ENCODE data around the gene SMAGP. TPM values are rescaled to one million over a fixed set of nuclear protein-coding genes. Genes with fewer than 3 reads are reported as not detected.
A peak's percentile ranks its signal among the peaks of the same experiment; 100 is the strongest.

The SMAGP gene
- total RNA-seq, 1 donor from 2014 or later, result 31.3 TPM

DNA sequence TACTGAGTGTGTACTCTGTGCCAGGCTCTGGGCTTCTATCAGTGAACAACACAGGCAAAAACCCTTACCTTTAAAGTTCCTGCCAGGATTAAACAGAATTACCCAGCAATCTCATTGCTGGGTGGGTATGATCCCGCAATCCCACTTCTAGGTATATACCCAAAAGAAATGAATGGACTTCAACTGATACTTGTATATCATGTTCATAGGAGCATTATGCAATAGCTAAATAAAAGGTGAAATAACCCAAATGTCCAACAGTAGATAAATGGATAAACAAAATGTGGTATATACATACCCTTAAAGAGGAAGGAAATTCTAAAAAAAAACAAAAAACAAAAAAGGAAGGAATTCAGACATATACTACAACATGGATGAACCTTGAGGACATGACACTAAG is 16.9 kb downstream of the SMAGP start:
- DNase-seq, result no peak
- Histone ChIP-seq H3K4me3 (no peak overlapping the region), H3K4me1 (no peaks in the 10 kb centered on the region), H3K36me3 (no peaks in the 10 kb centered on the region), H3K27ac (no peak overlapping the region), H3K9me3 (no peaks in the 10 kb centered on the region), H3K27me3 (ENCODE audit: low read depth) (no peaks in the 10 kb centered on the region)
- intact Hi-C loops (cut with DNase I), result no loop called here
- TF ChIP-seq, protein P1, sequence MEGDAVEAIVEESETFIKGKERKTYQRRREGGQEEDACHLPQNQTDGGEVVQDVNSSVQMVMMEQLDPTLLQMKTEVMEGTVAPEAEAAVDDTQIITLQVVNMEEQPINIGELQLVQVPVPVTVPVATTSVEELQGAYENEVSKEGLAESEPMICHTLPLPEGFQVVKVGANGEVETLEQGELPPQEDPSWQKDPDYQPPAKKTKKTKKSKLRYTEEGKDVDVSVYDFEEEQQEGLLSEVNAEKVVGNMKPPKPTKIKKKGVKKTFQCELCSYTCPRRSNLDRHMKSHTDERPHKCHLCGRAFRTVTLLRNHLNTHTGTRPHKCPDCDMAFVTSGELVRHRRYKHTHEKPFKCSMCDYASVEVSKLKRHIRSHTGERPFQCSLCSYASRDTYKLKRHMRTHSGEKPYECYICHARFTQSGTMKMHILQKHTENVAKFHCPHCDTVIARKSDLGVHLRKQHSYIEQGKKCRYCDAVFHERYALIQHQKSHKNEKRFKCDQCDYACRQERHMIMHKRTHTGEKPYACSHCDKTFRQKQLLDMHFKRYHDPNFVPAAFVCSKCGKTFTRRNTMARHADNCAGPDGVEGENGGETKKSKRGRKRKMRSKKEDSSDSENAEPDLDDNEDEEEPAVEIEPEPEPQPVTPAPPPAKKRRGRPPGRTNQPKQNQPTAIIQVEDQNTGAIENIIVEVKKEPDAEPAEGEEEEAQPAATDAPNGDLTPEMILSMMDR (IDR thresholded peaks at IDR 0.05), result no peak
- ATAC-seq, result no peak

DNA sequence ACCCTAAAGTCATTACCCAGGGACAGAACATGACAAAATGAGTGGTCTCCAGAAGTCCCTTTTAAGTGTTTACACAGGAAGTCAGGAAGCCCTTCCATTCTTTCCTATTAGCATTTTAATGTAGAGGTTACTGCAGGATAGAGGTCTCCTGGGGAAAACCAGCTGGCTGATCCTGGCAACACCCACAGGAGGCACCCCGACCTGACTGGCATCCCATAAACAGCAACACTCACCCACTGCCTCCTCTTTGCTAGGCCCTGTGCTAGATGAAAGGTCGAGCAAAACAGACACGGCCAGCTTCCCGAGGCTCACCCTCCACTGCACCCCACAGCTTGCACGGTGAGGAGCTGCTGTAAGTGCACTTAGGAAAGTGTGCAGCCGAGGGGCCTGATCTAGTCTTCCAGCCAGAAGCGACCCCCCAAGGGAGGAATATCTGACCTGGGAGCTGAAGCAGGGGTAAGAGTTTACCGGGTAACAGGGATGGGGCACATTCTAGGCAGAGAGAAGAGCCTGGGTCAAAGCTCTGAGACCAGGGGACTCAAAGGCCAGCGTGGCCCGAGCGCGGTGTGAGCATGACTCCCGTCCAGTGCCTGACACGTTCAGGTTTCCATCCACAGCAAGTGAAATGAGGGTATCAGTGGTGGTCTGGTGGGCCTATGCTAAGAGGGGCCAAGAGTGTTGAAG is 22.6 kb downstream of the SMAGP start:
- no peak for DNase-seq
- TF ChIP-seq, protein P1 (IDR thresholded peaks at IDR 0.05), result no peak
- no peaks in the 10 kb centered on the region for H3K9me3 ChIP-seq
- ATAC-seq, result peak; percentile 10 to 12
- peaks cover 32% of the 10 kb centered on the region for H3K36me3 ChIP-seq
- peak overlapping the region; percentile 31 for H3K27ac ChIP-seq
- no peaks in the 10 kb centered on the region for H3K27me3 ChIP-seq (ENCODE audit: low read depth)
- H3K4me1 ChIP-seq, result peaks cover 36% of the 10 kb centered on the region
- no peak overlapping the region for H3K4me3 ChIP-seq
- intact Hi-C loops (cut with DNase I), result no loop called here

DNA sequence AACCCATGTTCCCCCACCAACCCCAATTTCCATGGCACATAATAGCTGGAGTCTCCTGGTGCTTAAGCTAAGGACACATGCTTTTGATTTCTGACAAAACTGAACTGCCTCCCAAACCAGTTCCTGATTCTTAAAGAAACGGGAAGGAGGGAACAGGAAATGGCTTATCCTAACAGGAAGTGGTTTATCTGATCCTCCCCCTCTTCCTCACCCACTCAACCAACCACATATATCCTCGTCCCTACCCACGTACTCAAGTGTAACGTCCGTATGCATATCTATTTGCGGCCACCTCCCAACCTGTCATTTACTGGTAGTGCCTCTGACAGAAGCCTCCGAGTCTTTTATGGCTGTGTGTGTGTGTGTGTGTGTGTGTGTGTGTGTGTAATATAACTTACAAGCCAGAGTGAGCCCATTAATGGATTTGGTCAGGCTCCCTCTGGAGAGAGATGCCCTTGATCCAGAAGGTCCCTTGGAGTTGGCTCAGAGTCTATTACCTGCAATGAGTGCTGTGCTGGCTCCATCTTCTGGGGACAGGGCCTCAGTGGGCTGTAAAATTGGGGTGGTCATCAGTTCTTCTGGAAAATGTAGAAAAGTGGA is 23.9 kb downstream of the SMAGP start:
- Histone ChIP-seq H3K36me3 (peaks cover 45% of the 10 kb centered on the region), H3K27ac (peak overlapping the region; percentile 62), H3K4me1 (peaks cover 49% of the 10 kb centered on the region), H3K4me3 (no peak overlapping the region), H3K27me3 (ENCODE audit: low read depth) (no peaks in the 10 kb centered on the region), H3K9me3 (no peaks in the 10 kb centered on the region)
- ATAC-seq (peak; percentile 82 to 84), DNase-seq (no peak)
- TF ChIP-seq, protein P1 (IDR thresholded peaks at IDR 0.05), result no peak
- intact Hi-C loops (cut with DNase I), result no loop called here

DNA sequence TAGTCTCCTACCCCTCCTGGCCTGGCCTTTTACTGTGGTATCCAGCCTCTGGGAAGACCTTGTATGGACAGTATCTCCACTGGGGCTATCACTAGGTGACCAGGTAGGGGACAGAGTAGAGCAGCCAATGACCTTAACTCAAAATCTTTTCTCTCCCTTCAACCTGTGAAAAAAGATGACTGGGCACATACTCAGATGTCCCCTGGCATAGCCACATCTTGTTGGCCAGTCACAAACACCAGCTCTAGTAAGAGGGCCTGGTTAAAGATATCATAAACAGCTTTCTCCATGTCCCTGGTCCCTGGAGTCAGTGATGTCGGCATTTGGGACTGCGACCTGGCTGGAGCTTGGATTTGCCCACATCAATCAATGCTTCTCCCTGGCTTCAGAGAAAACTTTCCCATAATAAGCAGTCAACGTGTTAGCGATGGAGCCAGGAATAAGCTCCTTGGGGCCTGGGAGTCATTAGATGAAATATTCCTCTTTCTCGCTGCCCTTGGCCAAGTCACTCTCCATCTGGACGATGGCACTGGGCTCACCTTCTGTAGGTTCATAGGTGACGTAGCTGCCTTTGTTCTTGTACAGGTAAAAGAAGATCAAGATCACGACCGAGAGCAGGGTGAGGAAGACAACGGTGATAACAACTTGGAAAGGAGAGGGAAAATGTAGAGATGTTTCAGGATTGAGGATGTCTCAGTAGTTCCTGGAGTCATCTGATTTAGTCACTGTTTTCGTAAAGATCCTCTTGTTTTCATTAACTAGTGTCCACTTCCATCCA is 24.6 kb downstream of the SMAGP start:
- no peaks in the 10 kb centered on the region for H3K27me3 ChIP-seq (ENCODE audit: low read depth)
- ATAC-seq, result no peak
- H3K27ac ChIP-seq, result peak overlapping the region; percentile 62
- H3K9me3 ChIP-seq, result no peaks in the 10 kb centered on the region
- TF ChIP-seq, protein P1 (IDR thresholded peaks at IDR 0.05), result no peak
- no peak overlapping the region for H3K4me3 ChIP-seq
- DNase-seq, result no peak
- H3K4me1 ChIP-seq, result peaks cover 56% of the 10 kb centered on the region
- intact Hi-C loops (cut with DNase I), result no loop called here
- H3K36me3 ChIP-seq, result peaks cover 52% of the 10 kb centered on the region

DNA sequence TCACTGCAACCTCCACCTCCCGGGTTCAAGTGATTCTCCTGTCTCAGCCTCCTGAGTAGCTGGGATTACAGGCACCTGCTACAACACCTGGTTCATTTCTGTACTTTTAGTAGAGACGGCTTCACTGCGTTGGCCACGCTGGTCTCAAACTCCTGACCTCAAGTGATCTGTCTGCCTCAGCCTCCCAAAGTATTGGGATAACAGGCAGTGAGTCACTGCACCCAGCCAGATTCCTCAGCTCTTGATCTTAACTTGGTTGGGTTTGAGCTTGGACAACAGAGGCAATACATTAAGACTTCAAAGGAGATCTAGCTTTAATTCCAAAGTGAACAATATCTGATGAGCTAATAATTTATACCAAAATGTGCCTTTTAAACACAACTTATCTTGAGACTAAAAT is 25.9 kb downstream of the SMAGP start:
- TF ChIP-seq, protein P1 (IDR thresholded peaks at IDR 0.05), result no peak
- peaks cover 67% of the 10 kb centered on the region for H3K4me1 ChIP-seq
- no peak for ATAC-seq
- H3K27me3 ChIP-seq (ENCODE audit: low read depth), result no peaks in the 10 kb centered on the region
- no peaks in the 10 kb centered on the region for H3K9me3 ChIP-seq
- no peak overlapping the region for H3K4me3 ChIP-seq
- intact Hi-C loops (cut with DNase I), result no loop called here
- no peak for DNase-seq
- no peak overlapping the region for H3K27ac ChIP-seq
- peaks cover 59% of the 10 kb centered on the region for H3K36me3 ChIP-seq
